GM18951 (cell line): ENCODE data around the gene INSL3.

Experiments
- POLR2A ChIP-seq: IDR thresholded peaks from 4 replicates; pipeline ENCODE4 v1.6.1; 2011; ENCODE audit warnings: mild to moderate bottlenecking; ENCODE audit not compliant: insufficient read length, insufficient read depth; ENCODE audit errors: extremely low read depth
- in situ Hi-C: fragments of 300-500 bp; cut with MboI; formaldehyde crosslinking; loops from one replicate; pipeline ENCODE4 v1.12.0; 2022; ENCODE audit warnings: low sequenced_read_pairs, mixed read lengths, inconsistent platforms; ENCODE audit not compliant: unreplicated experiment

Gene INSL3

GRCh38 chr19:17840019-17840418 is 18.7 kb upstream of the INSL3 start:
- in situ Hi-C loops, result no loop called here
- no peak for TF ChIP-seq POLR2A

GRCh38 chr19:17837972-17838371 is 16.7 kb upstream of the INSL3 start:
- in situ Hi-C loops, result no loop called here

GRCh38 chr19:17836530-17836929 is 15.2 kb upstream of the INSL3 start:
- no peak for TF ChIP-seq POLR2A
- in situ Hi-C loops, result no loop called here

More at GRCh38 chr19:17837972-17838371, 16.7 kb upstream of the INSL3 start:
- TF ChIP-seq POLR2A, result no peak

GRCh38 chr19:17835182-17836006 is 14.1 kb upstream of the INSL3 start:
- TF ChIP-seq POLR2A, result no peak
- in situ Hi-C loops, result no loop called here

GRCh38 chr19:17834350-17835181 is 13.2 kb upstream of the INSL3 start:
- no peak for TF ChIP-seq POLR2A
- in situ Hi-C loops, result no loop called here

GRCh38 chr19:17832443-17833208 is 11.3 kb upstream of the INSL3 start:
- TF ChIP-seq POLR2A, result no peak
- in situ Hi-C loops, result no loop called here

- in situ Hi-C loops, result no loop called here
- TF ChIP-seq POLR2A, result no peak
These were observed 10.1 kb upstream of the INSL3 start for GRCh38 chr19:17831419-17831888.

- in situ Hi-C loops, result no loop called here
These were observed 9.5 kb upstream of the INSL3 start for GRCh38 chr19:17830567-17831418.

GRCh38 chr19:17829855-17830566 is 8.7 kb upstream of the INSL3 start:
- no peak for TF ChIP-seq POLR2A
- in situ Hi-C loops, result no loop called here

More at GRCh38 chr19:17830567-17831418, 9.5 kb upstream of the INSL3 start:
- TF ChIP-seq POLR2A, result no peak

- in situ Hi-C loops, result no loop called here
- no peak for TF ChIP-seq POLR2A
These were observed 5.3 kb upstream of the INSL3 start for GRCh38 chr19:17826508-17827056.

GRCh38 chr19:17824339-17824738 is 3.0 kb upstream of the INSL3 start:
- TF ChIP-seq POLR2A, result no peak
- in situ Hi-C loops, result no loop called here
